HepG2 (cell line): ENCODE results near the gene IDUA. TPM values are rescaled to one million over a fixed set of nuclear protein-coding genes. Genes with fewer than 3 reads are reported as not detected.
A peak's percentile ranks its signal among the peaks of the same experiment; 100 is the strongest.

ENCODE experiments used
- ATAC-seq: fragments of 200-7000 bp; cut with Tn5 transposase; 3 replicates; pipeline ENCODE4 v1.9.1; 2020; ENCODE audit warnings: mild to moderate bottlenecking, moderate library complexity
- BruUV-seq: library from RNA; stranded (reverse); fragments of 400-500 nt; replicated peaks from 2 replicates; lab custom pipeline; 2021; lab: Mats Ljungman, UMichigan
- CTCF ChIA-PET: fragments of 300-600 bp; formaldehyde crosslinking; extraction: SDS; loops from one replicate; lab custom pipeline; 2021; ENCODE audit warnings: low total read pairs, inconsistent platforms, low intra/inter-chr PET ratio; lab: Yijun Ruan, JAX
- POLR2A ChIA-PET: fragments of 350-600 bp; sonication (Branson Sonifier 250); formaldehyde crosslinking; loops from one replicate; lab custom pipeline; 2020; ENCODE audit warnings: antibody characterized with exemption, inconsistent platforms; lab: Yijun Ruan, JAX
- DNase-seq: peaks from one replicate; pipeline ENCODE4 v3.0.0-alpha.2; 2015; ENCODE audit warnings: low spot score
- FAIRE-seq: peaks from 3 replicates; lab custom pipeline; 2011; peaks lifted over from hg19 to GRCh38; lab: Jason Lieb, UNC
- H2AFZ ChIP-seq: one replicate; pipeline ENCODE4 v1.6.1; 2011; ENCODE audit warnings: low read length, inconsistent platforms
- H3K27ac ChIP-seq: fragments of 300-600 bp; 3 replicates; pipeline ENCODE4 v1.8.0; 2011; ENCODE audit warnings: mixed run types, mild to moderate bottlenecking, mixed read lengths, low read length, inconsistent platforms; ENCODE audit not compliant: insufficient read depth; ENCODE audit errors: extremely low read length
- H3K27me3 ChIP-seq, 2 experiments: fragments of 200-600 bp in 1 of 2; 2 replicates in 1 of 2; 3 replicates in 1 of 2; pipeline versions ENCODE4 v1.6.0 to v1.8.0; 2011; ENCODE audit warnings: low read length in 2 of 2, mild to moderate bottlenecking in 2 of 2, moderate library complexity in 2 of 2, inconsistent platforms in 1 of 2; ENCODE audit not compliant: insufficient read depth in 2 of 2, control insufficient read depth in 1 of 2
- H3K36me3 ChIP-seq, 2 experiments: fragments of 200-600 bp in 1 of 2; replicated peaks in 1 of 2; 2 replicates in 1 of 2; 3 replicates in 1 of 2; pipeline versions ENCODE4 v1.5.1 to v1.8.0; 2011; ENCODE audit warnings: low read length in 2 of 2, inconsistent platforms in 1 of 2; ENCODE audit not compliant: insufficient read depth in 2 of 2, control insufficient read depth in 1 of 2
- H3K4me1 ChIP-seq: 2 replicates; pipeline ENCODE4 v1.5.1; 2012; ENCODE audit warnings: low read length, inconsistent platforms; ENCODE audit not compliant: insufficient read depth
- H3K4me2 ChIP-seq: 2 replicates; pipeline ENCODE4 v1.6.0; 2011; ENCODE audit warnings: low read depth, low read length, inconsistent platforms
- H3K4me3 ChIP-seq, 3 experiments: fragments of 200-600 bp in 1 of 3; sonication (generic), shearing (Covaris generic) in 1 of 3; replicated peaks in 1 of 3; 2 replicates each; pipeline ENCODE4 v1.5.1; 2011 to 2016; ENCODE audit warnings: low read length in 3 of 3, inconsistent platforms in 2 of 3, low read depth in 2 of 3, mild to moderate bottlenecking in 2 of 3, control low read depth in 1 of 3, mixed read lengths in 1 of 3; ENCODE audit not compliant: insufficient read depth in 1 of 3
- H3K79me2 ChIP-seq: one replicate; pipeline ENCODE4 v1.6.1; 2011; ENCODE audit warnings: low read length, inconsistent platforms; ENCODE audit not compliant: insufficient read depth
- H3K9ac ChIP-seq: 2 replicates; pipeline ENCODE4 v1.6.0; 2011; ENCODE audit warnings: mild to moderate bottlenecking, low read depth, low read length, inconsistent platforms; ENCODE audit not compliant: insufficient read depth
- H3K9me3 ChIP-seq: 2 replicates; pipeline ENCODE4 v1.5.1; 2012; ENCODE audit warnings: mild to moderate bottlenecking, low read length
- H4K20me1 ChIP-seq: 2 replicates; pipeline ENCODE4 v1.6.0; 2011; ENCODE audit warnings: inconsistent platforms, mild to moderate bottlenecking, low read length, moderate library complexity; ENCODE audit not compliant: insufficient read depth
- HNRNPLL ChIP-seq: fragments of 200-400 bp; formaldehyde crosslinking; IDR thresholded peaks from 2 replicates; pipeline ENCODE4 v1.6.1; 2017; ENCODE audit warnings: mild to moderate bottlenecking, low read depth, low read length; ENCODE audit not compliant: poor library complexity, severe bottlenecking
- MXI1 ChIP-seq: IDR thresholded peaks from 3 replicates; pipeline ENCODE4 v1.6.1; 2012; ENCODE audit warnings: low read depth, low read length, inconsistent platforms, borderline replicate concordance
- NRL ChIP-seq: sonication (generic); formaldehyde crosslinking; IDR thresholded peaks from 2 replicates; pipeline ENCODE4 v1.5.0; 2020; ENCODE audit warnings: missing genetic modification reagents, mild to moderate bottlenecking, moderate library complexity, borderline replicate concordance
- RELA ChIP-seq: sonication (generic); formaldehyde crosslinking; IDR thresholded peaks from 2 replicates; pipeline ENCODE4 v1.4.0; 2020; ENCODE audit warnings: missing genetic modification reagents
- SOX13 ChIP-seq, 3 experiments: fragments of 450-650 bp in 1 of 3; sonication (generic) in 1 of 3; formaldehyde crosslinking in 1 of 3; IDR thresholded peaks in 2 of 3; conservative IDR thresholded peaks in 1 of 3; 2 replicates each; pipeline versions ENCODE4 v1.5.0 to v1.6.1; 2016 to 2020; ENCODE audit warnings: antibody characterized with exemption in 1 of 3, mild to moderate bottlenecking in 1 of 3, missing compliant biosample characterization in 1 of 3, missing genetic modification reagents in 1 of 3, moderate library complexity in 1 of 3
- ZBTB40 ChIP-seq, 2 experiments: fragments of 450-650 bp in 1 of 2; sonication (generic) in 1 of 2; formaldehyde crosslinking in 1 of 2; IDR thresholded peaks; 2 replicates each; pipeline versions ENCODE4 v1.6.1 to v1.8.0; 2016 to 2022; ENCODE audit warnings: antibody characterized with exemption in 1 of 2, mild to moderate bottlenecking in 1 of 2, missing genetic modification reagents in 1 of 2
- ZNF383 ChIP-seq: sonication (generic); formaldehyde crosslinking; IDR thresholded peaks from 2 replicates; pipeline ENCODE4 v1.4.0; 2020; ENCODE audit warnings: missing genetic modification reagents, mild to moderate bottlenecking, borderline replicate concordance
- WGBS: methylation state at CpG from one replicate; pipeline ENCODE4 v1.1.6; 2017; ENCODE audit warnings: low lambda C conversion rate; 5-methylcytosine and 5-hydroxymethylcytosine counted together
- in situ Hi-C: cut with HindIII; loops from 2 replicates; pipeline ENCODE4 v1.10.0; 2017; ENCODE audit warnings: low pct_unique_long_range_greater_than_20kb; ENCODE audit not compliant: extremely low pct_ligation_motif_present
- intact Hi-C: fragments of 100-400 bp; cut with micrococcal nuclease; formaldehyde crosslinking; loops from one replicate; pipeline ENCODE4 v1.10.0; 2022; ENCODE audit not compliant: unreplicated experiment
- polyA plus RNA-seq, 8 experiments: library from polyadenylated mRNA; depleted of rRNA in 3 of 8; stranded (reverse) in 7 of 8; unstranded in 1 of 8; fragments of >200 nt; fragmentation: Illumina TruSeq in 4 of 8; extraction: Trizol in 4 of 8; gene quantifications; 2 replicates each; pipeline versions ENCODE4 v1.2.1 to v1.2.3, GENCODE V29; 2011 to 2016; ENCODE audit warnings: low read depth in 4 of 8, missing spikeins in 1 of 8, mixed read lengths in 1 of 8; ENCODE audit not compliant: insufficient read depth in 1 of 8
- total RNA-seq, 5 experiments: library from RNA; depleted of rRNA; stranded (reverse); fragments of >200 nt; fragmentation: Illumina TruSeq; extraction: Trizol; gene quantifications; 2 replicates each; pipeline ENCODE4 v1.2.3, GENCODE V29; 2016; ENCODE audit warnings: low read depth in 1 of 5

The IDUA gene
- total and polyA plus RNA-seq, 2 of the 13 experiments (the other 11 are each of a cell fraction or from before 2014, with no cell fraction given) = 0.77 to 1.0 TPM

- TF ChIP-seq MXI1 (peak; percentile 92; the same call in 1 of the 3 replicates), ZNF383 (CRISPR knock-in tag) (no peak), RELA (peak; percentile 94)
Observed at GRCh38 chr4:992297-993110, 5.7 kb downstream of the IDUA start (continued).

- FAIRE-seq (peak; percentile 93), DNase-seq (peak; percentile 95), ATAC-seq (peak; percentile 74)
- Histone ChIP-seq H3K9ac (peak within 1 kb of the TSS; percentile 96), H3K4me3 (peak within 1 kb of the TSS; percentile 61 to 85 (median 77)), H3K4me2 (peak within 1 kb of the TSS; percentile 99), H3K4me1 (peaks cover 62% of the 10 kb centered on the region), H2AFZ (no peak within 1 kb of the TSS), H3K27me3 (peaks cover 3 to 9% of the 10 kb centered on the region in 2 experiments; a peak in 3 of 5 replicates), H3K36me3 (peaks cover 9 to 15% of the 10 kb centered on the region in 2 experiments; a peak in 4 of 5 replicates), H3K9me3 (no peaks in the 10 kb centered on the region), H3K79me2 (peaks cover 16% of the 10 kb centered on the region), H4K20me1 (no peaks in the 10 kb centered on the region), H3K27ac (peak within 1 kb of the TSS; percentile 99)
- intact Hi-C loops = loop anchor here (2.0 kb wide), 2 partner anchors 15 to 21 kb away; partner anchors contain the start of gene DGKQ
- TSS peak; percentile 86 for BruUV-seq
- 4% methylated on average over 4 of the region's 37 CpGs for WGBS
- in situ Hi-C loops = no loop called here
- POLR2A ChIA-PET = interaction anchor here (0.9 to 2.5 kb wide), 18 partner anchors 8 to 319 kb away, joined by 3 to 15 read pairs (median 4); partner anchors contain the start of genes ATP5ME, GAK, MYL5 and TMEM175
- CTCF ChIA-PET = no interaction called here
- TF ChIP-seq NRL (CRISPR knock-in tag) (peak; percentile 20), SOX13 (IDR thresholded peaks at IDR 0.05) (no peak; the same call in 1 of the 2 replicates), SOX13 (CRISPR knock-in tag; conservative IDR thresholded peaks at IDR 0.05 in 1 of 2, IDR thresholded peaks at IDR 0.05 in 1 of 2) (peak; percentile 4 to 80; a peak in 1 of 4 replicates), HNRNPLL (peak; percentile 30), ZBTB40 (IDR thresholded peaks at IDR 0.05) (no peak), ZBTB40 (CRISPR knock-in tag; IDR thresholded peaks at IDR 0.05) (peak; percentile 55; the same call in 1 of the 2 replicates)
Observed at GRCh38 chr4:993111-994029, 6.5 kb downstream of the IDUA start, which contains the start of gene SLC26A1. SLC26A1 (minus strand) TSS chr4:993404; CDS start chr4:991703, 1,701 bp downstream.
